CD8-positive, alpha-beta memory T cell (primary cell): ENCODE measurements around the gene IGLL5. TPM values are rescaled to one million over a fixed set of nuclear protein-coding genes. Genes with fewer than 3 reads are reported as not detected.

ENCODE experiments used
- CTCF ChIA-PET: fragments of 350-600 bp; sonication (Branson Sonifier 250); formaldehyde crosslinking; loops from one replicate; lab custom pipeline; 2021; ENCODE audit warnings: antibody characterized with exemption; lab: Charles Lee
- POLR2A ChIA-PET: fragments of 350-600 bp; sonication (Branson Sonifier 250); formaldehyde crosslinking; loops from one replicate; lab custom pipeline; 2021; ENCODE audit warnings: antibody characterized with exemption; lab: Charles Lee
- DNase-seq, 5 donors: peaks; one replicate each; pipeline versions ENCODE4 v3.0.0 to v3.0.0-alpha.2; 2020 to 2022; ENCODE audit warnings: mixed read lengths in 1 of 5
- H3K27ac ChIP-seq: one replicate; pipeline ENCODE4 v1.7.0; 2013; ENCODE audit warnings: low read depth, mild to moderate bottlenecking, low read length, moderate library complexity
- H3K27me3 ChIP-seq: 2 replicates; pipeline ENCODE4 v1.7.0; 2013; ENCODE audit warnings: low read length, mild to moderate bottlenecking; ENCODE audit not compliant: insufficient read depth, poor library complexity, severe bottlenecking
- H3K36me3 ChIP-seq: 2 replicates; pipeline ENCODE4 v1.7.0; 2013; ENCODE audit warnings: mild to moderate bottlenecking, low read length, moderate library complexity; ENCODE audit not compliant: insufficient read depth
- H3K4me1 ChIP-seq: 2 replicates; pipeline ENCODE4 v1.7.0; 2013; ENCODE audit warnings: mild to moderate bottlenecking, low read length, moderate library complexity; ENCODE audit not compliant: insufficient read depth
- H3K4me3 ChIP-seq: 2 replicates; pipeline ENCODE4 v1.7.0; 2013; ENCODE audit warnings: mild to moderate bottlenecking, low read length
- H3K9me3 ChIP-seq: 2 replicates; pipeline ENCODE4 v1.7.0; 2013; ENCODE audit warnings: mild to moderate bottlenecking, low read length
- H3K27ac Mint-ChIP-seq, 8 donors: one replicate each; pipeline ENCODE4 v1.8.0; 2020 to 2021; ENCODE audit warnings: mixed read lengths in 8 of 8, mild to moderate bottlenecking in 6 of 8, inconsistent platforms in 3 of 8, moderate library complexity in 3 of 8
- H3K27me3 Mint-ChIP-seq, 2 donors: one replicate each; pipeline ENCODE4 v1.8.0; 2020 to 2021; ENCODE audit warnings: mixed read lengths in 2 of 2, mild to moderate bottlenecking in 1 of 2, moderate library complexity in 1 of 2
- H3K36me3 Mint-ChIP-seq, 3 donors: one replicate each; pipeline ENCODE4 v1.8.0; 2020 to 2021; ENCODE audit warnings: mixed read lengths in 3 of 3, inconsistent platforms in 1 of 3, mild to moderate bottlenecking in 1 of 3
- H3K4me1 Mint-ChIP-seq, 3 donors: one replicate each; pipeline ENCODE4 v1.8.0; 2020 to 2021; ENCODE audit warnings: mixed read lengths in 3 of 3, inconsistent platforms in 1 of 3, mild to moderate bottlenecking in 1 of 3
- H3K4me3 Mint-ChIP-seq, 7 donors: one replicate each; pipeline ENCODE4 v1.8.0; 2020 to 2021; ENCODE audit warnings: mixed read lengths in 7 of 7, mild to moderate bottlenecking in 6 of 7, moderate library complexity in 4 of 7, inconsistent platforms in 2 of 7
- H3K9me3 Mint-ChIP-seq, 5 donors: one replicate each; pipeline ENCODE4 v1.8.0; 2020 to 2022; ENCODE audit warnings: mixed read lengths in 5 of 5, mild to moderate bottlenecking in 3 of 5, moderate library complexity in 2 of 5, inconsistent platforms in 1 of 5
- polyA plus RNA-seq: library from polyadenylated mRNA; unstranded; fragments of 300-500 nt; fragmentation: Illumina TruSeq; gene quantifications from one replicate; pipeline ENCODE4 v1.2.3, GENCODE V29; 2021
- total RNA-seq, 2 experiments: library from RNA; stranded (reverse); gene quantifications; one replicate each; pipeline ENCODE4 v1.2.3, GENCODE V29; 2021

IGLL5 gene
- total and polyA plus RNA-seq, 3 experiments from 2014 or later: not detected

GRCh38 chr22:22855617-22856308 lies 31.9 kb upstream of the IGLL5 start:
- no peaks in the 10 kb centered on the region for H3K4me1 ChIP-seq
- Mint-ChIP-seq H3K4me1 (peaks cover 14 to 31% (median 17%) of the 10 kb centered on the region in 3 donors), H3K27ac (peak overlapping the region in 4 of 8 donors; percentile 42 to 74 (median 64)), H3K4me3 (no peak overlapping the region), H3K27me3 (peaks cover 0 to 2% of the 10 kb centered on the region in 2 donors), H3K9me3 (no peaks in the 10 kb centered on the region), H3K36me3 (peaks cover 0 to 2% (median 0%) of the 10 kb centered on the region in 3 donors)
- no peak overlapping the region for H3K4me3 ChIP-seq
- ChIA-PET CTCF (interaction anchor here (0.6 to 6.5 kb wide), 29 partner anchors 10 to 147 kb away, joined by 3 to 46 read pairs (median 5); no protein-coding TSS in a partner anchor), POLR2A (interaction anchor here (0.7 to 0.8 kb wide), 2 partner anchors 10 to 37 kb away, joined by 3 to 4 read pairs; no protein-coding TSS in a partner anchor)
- no peak overlapping the region for H3K27ac ChIP-seq
- peak; percentile 5 to 65 (median 21) for DNase-seq
- H3K27me3 ChIP-seq: no peaks in the 10 kb centered on the region
- no peaks in the 10 kb centered on the region for H3K9me3 ChIP-seq
- H3K36me3 ChIP-seq: no peaks in the 10 kb centered on the region

GRCh38 chr22:22856364-22856763 lies 31.3 kb upstream of the IGLL5 start:
- Mint-ChIP-seq H3K36me3 (peaks cover 0 to 2% (median 0%) of the 10 kb centered on the region in 3 donors), H3K4me1 (peaks cover 14 to 31% (median 19%) of the 10 kb centered on the region in 3 donors), H3K27me3 (peaks cover 0 to 2% of the 10 kb centered on the region in 2 donors), H3K9me3 (no peaks in the 10 kb centered on the region), H3K4me3 (no peak overlapping the region), H3K27ac (peak overlapping the region in 1 of 8 donors; percentile 82)
- no peak for DNase-seq
- Histone ChIP-seq H3K4me3 (no peak overlapping the region), H3K36me3 (no peaks in the 10 kb centered on the region), H3K4me1 (no peaks in the 10 kb centered on the region), H3K27ac (no peak overlapping the region), H3K27me3 (no peaks in the 10 kb centered on the region), H3K9me3 (no peaks in the 10 kb centered on the region)
- CTCF ChIA-PET: interaction anchor here (0.8 to 6.5 kb wide), 20 partner anchors 10 to 111 kb away, joined by 3 to 46 read pairs (median 6); no protein-coding TSS in a partner anchor
- POLR2A ChIA-PET: interaction anchor here (0.8 kb wide), 1 partner anchor 9 kb away, joined by 3 read pairs; no protein-coding TSS in a partner anchor

- no peak overlapping the region for H3K27ac ChIP-seq
- peak overlapping the region in 2 of 8 donors; percentile 66 to 82 for H3K27ac Mint-ChIP-seq
Measured at GRCh38 chr22:22856885-22857606, 30.6 kb upstream of the IGLL5 start.

GRCh38 chr22:22857607-22858558 lies 29.7 kb upstream of the IGLL5 start:
- no peak overlapping the region for H3K4me3 Mint-ChIP-seq
- H3K9me3 Mint-ChIP-seq: no peaks in the 10 kb centered on the region
- peaks cover 6 to 31% (median 17%) of the 10 kb centered on the region in 3 donors for H3K4me1 Mint-ChIP-seq
- ChIA-PET CTCF (interaction anchor here (0.8 to 4.7 kb wide), 11 partner anchors 9 to 104 kb away, joined by 3 to 46 read pairs (median 4); no protein-coding TSS in a partner anchor), POLR2A (no interaction called here)
- Histone ChIP-seq H3K27me3 (no peaks in the 10 kb centered on the region), H3K27ac (no peak overlapping the region), H3K9me3 (no peaks in the 10 kb centered on the region), H3K4me3 (no peak overlapping the region), H3K36me3 (no peaks in the 10 kb centered on the region), H3K4me1 (no peaks in the 10 kb centered on the region)
- peak overlapping the region in 2 of 8 donors; percentile 29 to 66 for H3K27ac Mint-ChIP-seq
- DNase-seq: no peak
- peaks cover 0 to 2% (median 0%) of the 10 kb centered on the region in 3 donors for H3K36me3 Mint-ChIP-seq
- H3K27me3 Mint-ChIP-seq: peaks cover 0 to 2% of the 10 kb centered on the region in 2 donors

More at GRCh38 chr22:22856885-22857606, 30.6 kb upstream of the IGLL5 start:
- H3K27me3 Mint-ChIP-seq: peaks cover 0 to 2% of the 10 kb centered on the region in 2 donors
- no peak overlapping the region for H3K4me3 Mint-ChIP-seq
- CTCF ChIA-PET: interaction anchor here (0.7 to 6.5 kb wide), 16 partner anchors 8 to 112 kb away, joined by 3 to 46 read pairs (median 8); no protein-coding TSS in a partner anchor
- H3K4me1 ChIP-seq: no peaks in the 10 kb centered on the region
- DNase-seq: no peak
- no peaks in the 10 kb centered on the region for H3K9me3 ChIP-seq
- no peaks in the 10 kb centered on the region for H3K36me3 ChIP-seq
- H3K4me3 ChIP-seq: no peak overlapping the region
- H3K27me3 ChIP-seq: no peaks in the 10 kb centered on the region
- peaks cover 14 to 31% (median 16%) of the 10 kb centered on the region in 3 donors for H3K4me1 Mint-ChIP-seq
- no peaks in the 10 kb centered on the region for H3K9me3 Mint-ChIP-seq
- POLR2A ChIA-PET: no interaction called here
- peaks cover 0 to 2% (median 0%) of the 10 kb centered on the region in 3 donors for H3K36me3 Mint-ChIP-seq

GRCh38 chr22:22858559-22858937 lies 29.1 kb upstream of the IGLL5 start:
- Mint-ChIP-seq H3K27ac (peak overlapping the region in 1 of 8 donors; percentile 29), H3K9me3 (no peaks in the 10 kb centered on the region), H3K4me3 (no peak overlapping the region), H3K4me1 (peaks cover 8 to 35% (median 22%) of the 10 kb centered on the region in 3 donors), H3K27me3 (peaks cover 0 to 2% of the 10 kb centered on the region in 2 donors), H3K36me3 (peaks cover 0 to 5% (median under 1%) of the 10 kb centered on the region in 3 donors)
- Histone ChIP-seq H3K27me3 (no peaks in the 10 kb centered on the region), H3K9me3 (no peaks in the 10 kb centered on the region), H3K27ac (no peak overlapping the region), H3K4me1 (peaks cover under 1% of the 10 kb centered on the region), H3K4me3 (no peak overlapping the region), H3K36me3 (no peaks in the 10 kb centered on the region)
- ChIA-PET POLR2A (no interaction called here), CTCF (interaction anchor here (0.8 to 4.7 kb wide), 8 partner anchors 9 to 105 kb away, joined by 3 to 46 read pairs (median 5); no protein-coding TSS in a partner anchor)
- no peak for DNase-seq

GRCh38 chr22:22863001-22863400 lies 24.6 kb upstream of the IGLL5 start:
- peak overlapping the region; percentile 41 to 93 (median 86) for H3K27ac Mint-ChIP-seq
- ChIA-PET POLR2A (no interaction called here), CTCF (interaction anchor here (1.0 to 1.8 kb wide), 5 partner anchors 13 to 72 kb away, joined by 3 to 7 read pairs (median 4); no protein-coding TSS in a partner anchor)
- no peak overlapping the region for H3K27ac ChIP-seq
- peaks cover 0 to 9% (median 0%) of the 10 kb centered on the region in 3 donors for H3K36me3 Mint-ChIP-seq
- no peaks in the 10 kb centered on the region for H3K27me3 Mint-ChIP-seq
- H3K36me3 ChIP-seq: no peaks in the 10 kb centered on the region
- peaks cover 41 to 47% (median 46%) of the 10 kb centered on the region in 3 donors for H3K4me1 Mint-ChIP-seq
- peaks cover 31% of the 10 kb centered on the region for H3K4me1 ChIP-seq
- peaks cover 0 to 4% (median 0%) of the 10 kb centered on the region in 5 donors for H3K9me3 Mint-ChIP-seq
- no peak overlapping the region for H3K4me3 Mint-ChIP-seq
- H3K9me3 ChIP-seq: no peaks in the 10 kb centered on the region
- H3K27me3 ChIP-seq: no peaks in the 10 kb centered on the region
- H3K4me3 ChIP-seq: no peak overlapping the region
- DNase-seq: no peak
